Cardiac fibroblast (primary cell): ENCODE measurements around the gene P4HA2.
"Not testable (repeated sequence)": the region's sequence is repeated elsewhere in the genome, so short reads cannot be mapped to it uniquely, and the experiment has no call there.

Source experiments
- DNase-seq, 2 donors: peaks; one replicate each; pipeline versions ENCODE4 v3.0.0 to v3.0.0-alpha.2; 2010; ENCODE audit warnings: low read depth in 2 of 2
- H3K4me3 ChIP-seq, 2 donors: replicated peaks in 1 of 2; 1 replicate in 1 of 2; 2 replicates in 1 of 2; pipeline ENCODE4 v1.5.1; 2011; ENCODE audit warnings: low read depth in 2 of 2, low read length in 2 of 2, mild to moderate bottlenecking in 2 of 2, moderate library complexity in 1 of 2
- TF ChIP-seq, protein P1 (sequence below): IDR thresholded peaks from one replicate; pipeline ENCODE4 v1.5.1; 2011; ENCODE audit warnings: low read depth, mild to moderate bottlenecking, low read length, inconsistent platforms

Gene P4HA2

DNA sequence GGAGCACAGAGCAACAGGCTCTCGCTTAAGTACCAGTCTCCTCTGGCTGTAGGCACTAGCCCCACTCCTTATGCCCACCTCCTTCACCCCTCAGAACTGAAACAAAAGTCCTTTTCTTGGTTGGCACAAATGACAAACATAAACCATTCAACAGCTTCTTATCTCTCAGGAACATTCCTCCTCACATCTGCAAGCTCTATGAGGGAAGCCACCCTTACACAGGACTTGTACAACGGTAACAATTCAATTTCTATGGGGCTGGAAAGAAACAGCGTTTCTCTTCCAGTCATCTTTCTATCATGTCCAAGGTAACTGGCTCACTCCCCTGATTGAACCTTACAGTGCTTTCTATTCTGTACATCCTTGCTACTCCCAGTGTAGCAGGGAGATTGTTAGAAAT lies 80.0 kb downstream of the P4HA2 start:
- DNase-seq, result no peak
- H3K4me3 ChIP-seq, result no peak overlapping the region
- TF ChIP-seq, protein P1, sequence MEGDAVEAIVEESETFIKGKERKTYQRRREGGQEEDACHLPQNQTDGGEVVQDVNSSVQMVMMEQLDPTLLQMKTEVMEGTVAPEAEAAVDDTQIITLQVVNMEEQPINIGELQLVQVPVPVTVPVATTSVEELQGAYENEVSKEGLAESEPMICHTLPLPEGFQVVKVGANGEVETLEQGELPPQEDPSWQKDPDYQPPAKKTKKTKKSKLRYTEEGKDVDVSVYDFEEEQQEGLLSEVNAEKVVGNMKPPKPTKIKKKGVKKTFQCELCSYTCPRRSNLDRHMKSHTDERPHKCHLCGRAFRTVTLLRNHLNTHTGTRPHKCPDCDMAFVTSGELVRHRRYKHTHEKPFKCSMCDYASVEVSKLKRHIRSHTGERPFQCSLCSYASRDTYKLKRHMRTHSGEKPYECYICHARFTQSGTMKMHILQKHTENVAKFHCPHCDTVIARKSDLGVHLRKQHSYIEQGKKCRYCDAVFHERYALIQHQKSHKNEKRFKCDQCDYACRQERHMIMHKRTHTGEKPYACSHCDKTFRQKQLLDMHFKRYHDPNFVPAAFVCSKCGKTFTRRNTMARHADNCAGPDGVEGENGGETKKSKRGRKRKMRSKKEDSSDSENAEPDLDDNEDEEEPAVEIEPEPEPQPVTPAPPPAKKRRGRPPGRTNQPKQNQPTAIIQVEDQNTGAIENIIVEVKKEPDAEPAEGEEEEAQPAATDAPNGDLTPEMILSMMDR, result no peak

DNA sequence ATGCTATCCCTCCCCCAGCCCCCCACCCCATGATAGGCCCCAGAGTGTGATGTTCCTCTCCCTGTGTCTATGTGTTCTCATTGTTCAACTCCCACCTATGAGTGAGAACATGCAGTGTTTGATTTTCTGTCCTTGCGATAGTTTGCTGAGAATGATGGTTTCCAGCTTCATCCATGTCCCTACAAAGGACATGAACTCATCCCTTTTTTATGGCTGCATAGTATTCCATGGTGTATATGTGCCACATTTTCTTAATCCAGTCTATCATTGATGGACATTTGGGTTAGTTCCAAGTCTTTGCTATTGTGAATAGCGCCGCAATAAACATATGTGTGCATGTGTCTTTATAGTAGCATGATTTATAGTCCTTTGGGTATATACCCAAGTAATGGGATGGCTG lies 82.3 kb downstream of the P4HA2 start:
- not testable (repeated sequence) for DNase-seq, H3K4me3 ChIP-seq

DNA sequence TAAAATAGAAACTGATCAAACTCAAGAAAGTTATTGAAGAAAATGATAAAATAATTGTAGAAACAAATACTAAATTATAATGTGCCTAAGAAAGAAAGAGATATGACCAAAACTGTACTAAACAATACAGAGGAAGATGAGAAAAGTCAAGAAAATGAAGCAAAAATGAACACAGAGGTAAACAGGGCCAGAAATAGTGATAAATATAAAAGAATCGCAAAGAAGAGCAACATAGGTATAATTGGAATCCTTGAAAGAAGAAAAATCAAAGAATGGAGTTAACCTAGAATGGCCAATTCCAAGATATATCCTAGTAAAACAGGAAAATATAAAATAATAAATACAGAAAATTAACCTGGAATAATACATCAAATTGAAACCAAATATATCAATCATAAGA lies 84.5 kb downstream of the P4HA2 start:
- no peak for DNase-seq
- H3K4me3 ChIP-seq, result no peak overlapping the region
- TF ChIP-seq, protein P1, result no peak

DNA sequence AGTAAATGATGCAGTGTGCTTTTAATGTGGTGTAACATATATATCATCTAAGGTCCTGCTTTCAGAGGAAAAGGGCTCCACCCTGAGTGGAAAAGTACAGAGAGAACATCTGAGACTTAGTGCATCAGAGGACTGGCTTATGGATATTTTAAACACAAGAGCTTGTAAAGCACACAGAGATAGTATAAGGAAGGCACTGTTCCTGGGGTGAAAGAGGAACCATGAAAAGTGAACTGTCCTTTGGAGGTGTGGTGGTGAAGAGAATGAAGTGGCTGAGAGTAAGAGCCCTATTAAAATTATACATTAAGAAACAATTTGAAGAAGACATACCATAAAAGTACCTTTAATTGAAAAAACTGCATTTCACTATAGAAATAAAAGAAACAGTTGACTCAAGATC lies 85.2 kb downstream of the P4HA2 start:
- TF ChIP-seq, protein P1, result no peak
- H3K4me3 ChIP-seq, result no peak overlapping the region
- no peak for DNase-seq
